Measurements from ENCODE around the gene KMO. TPM values are rescaled to one million over a fixed set of nuclear protein-coding genes. Genes with fewer than 3 reads are reported as not detected.

KMO gene
- total and polyA plus RNA-seq, 2 of the 4 experiments (the other 2 are of a cell fraction), result not detected

- Histone ChIP-seq H2BK20ac (ENCODE audit: low read depth, low read length) (no peak overlapping the region), H3K4ac (ENCODE audit: low read depth, low read length) (no peak overlapping the region), H2BK120ac (ENCODE audit: low read depth, low read length) (no peak overlapping the region), H3K56ac (ENCODE audit: extremely low read depth, insufficient read depth, low read length) (no peak overlapping the region), H4K20me1 (ENCODE audit: insufficient read depth, low read length) (no peaks in the 10 kb centered on the region), H3K4me3 (ENCODE audit: insufficient read depth, low read depth, low read length) (no peak overlapping the region), H3K27ac (ENCODE audit: insufficient read depth, low read length) (no peak overlapping the region), H2AFZ (replicated peaks; ENCODE audit: low read length, poor library complexity) (no peak overlapping the region), H2AK9ac (replicated peaks; ENCODE audit: low read depth, low read length, poor library complexity) (no peak overlapping the region), H3K23ac (ENCODE audit: low read depth, low read length) (no peak overlapping the region), H3K9ac (ENCODE audit: low read depth, low read length) (no peak overlapping the region), H4K8ac (ENCODE audit: low read depth in 2 of 2, low read length in 2 of 2) (no peak overlapping the region), H3K4me1 (ENCODE audit: control insufficient read depth, insufficient read depth, low read length) (no peaks in the 10 kb centered on the region), H4K5ac (ENCODE audit: low read depth, low read length) (no peak overlapping the region), H3K36me3 (ENCODE audit: control insufficient read depth, insufficient read depth, low read length) (no peaks in the 10 kb centered on the region), H4K91ac (ENCODE audit: insufficient read depth, low read depth, low read length) (no peak overlapping the region), H3K18ac (ENCODE audit: low read depth, low read length) (no peak overlapping the region), H3K4me2 (ENCODE audit: low read depth, low read length) (no peak overlapping the region), H3K14ac (replicated peaks; ENCODE audit: low read depth, low read length) (no peak overlapping the region), H3K9me3 (ENCODE audit: control insufficient read depth, insufficient read depth, low read length) (no peaks in the 10 kb centered on the region), H2AK5ac (ENCODE audit: low read depth, low read length) (no peak overlapping the region), H3K79me1 (ENCODE audit: low read depth in 1 of 2, low read length in 2 of 2) (no peaks in the 10 kb centered on the region), H3K27me3 (ENCODE audit: control insufficient read depth, insufficient read depth, low read length) (no peaks in the 10 kb centered on the region), H3K9me1 (ENCODE audit: insufficient read depth, low read length) (no peaks in the 10 kb centered on the region), H2BK15ac (ENCODE audit: low read depth, low read length) (no peak overlapping the region), H2BK5ac (ENCODE audit: low read depth, low read length, poor library complexity, severe bottlenecking) (no peak overlapping the region)
- dilution Hi-C loops (cut with HindIII; ENCODE audit: low sequenced_read_pairs, unreplicated experiment) (no loop called here), in situ Hi-C loops (cut with MboI; ENCODE audit: low sequenced_read_pairs) (loop anchor here (25.0 kb wide), 1 partner anchor 445 kb away; the partner anchor contains the start of gene MAP1LC3C), intact Hi-C loops (cut with micrococcal nuclease) (no loop called here)
- ChIA-PET POLR2A (ENCODE audit: unreplicated experiment) (no interaction called here), CTCF (no interaction called here)
- TF ChIP-seq CHD1 (IDR thresholded peaks at IDR 0.05; ENCODE audit: low read depth, low read length) (no peak), RAD21 (IDR thresholded peaks at IDR 0.05; ENCODE audit: low read length) (no peak), FOS (IDR thresholded peaks at IDR 0.05; ENCODE audit: low read depth, low read length) (no peak), MAFK (IDR thresholded peaks at IDR 0.05; ENCODE audit: low read depth, low read length) (no peak), CEBPB (IDR thresholded peaks at IDR 0.05; ENCODE audit: low read depth, low read length) (no peak), SMC3 (IDR thresholded peaks at IDR 0.05; ENCODE audit: low read depth, low read length) (no peak), POLR2A (IDR thresholded peaks at IDR 0.05; ENCODE audit: low read depth, low read length) (no peak), CTCF (conservative IDR thresholded peaks at IDR 0.05; ENCODE audit: low read depth, low read length) (no peak), RFX5 (IDR thresholded peaks at IDR 0.05; ENCODE audit: low read depth, low read length) (no peak)
- DNase-seq, result no peak
- WGBS, 2 experiments (ENCODE audit: extremely low coverage in 2 of 2, insufficient read length in 1 of 2), result 100% methylated on average over 2 of the region's 7 CpGs; no CpG with 5 or more reads in 1 of the 2 experiments
- no TSS peak for BruUV-seq (replicated peaks)
- no peak for ATAC-seq (ENCODE audit: low read depth)
Observed at GRCh38 chr1:241542199-241542907, 10.2 kb downstream of the KMO start.

Measured in IMR-90 (cell line).